ENCODE results near the gene STAG1.
"Not testable (repeated sequence)": the region's sequence is repeated elsewhere in the genome, so short reads cannot be mapped to it uniquely, and the experiment has no call there.

Gene STAG1

GRCh38 chr3:136750897-136751315 is 1.3 kb downstream of the STAG1 start:
- Histone ChIP-seq H3K23ac (ENCODE audit: low read length) (no peak overlapping the region), H3K79me1 (ENCODE audit: low read length) (peaks cover 16% of the 10 kb centered on the region), H3K18ac (ENCODE audit: low read length) (no peak overlapping the region), H3K79me2 (ENCODE audit: control insufficient read depth, insufficient read depth, low read length, poor library complexity) (peaks cover 26% of the 10 kb centered on the region), H2BK5ac (ENCODE audit: low read depth, low read length, poor library complexity) (no peak overlapping the region), H2BK120ac (ENCODE audit: insufficient read depth, low read length, poor library complexity) (no peak overlapping the region), H4K12ac (ENCODE audit: low read depth, low read length) (no peak overlapping the region), H3K9me3 (ENCODE audit: insufficient read depth, low read depth, low read length) (no peaks in the 10 kb centered on the region), H3K27ac (ENCODE audit: low read depth, low read length) (peak overlapping the region; percentile 98), H3K4me2 (ENCODE audit: low read length) (peak overlapping the region; percentile 87), H3K4me1 (ENCODE audit: control insufficient read depth in 1 of 2, insufficient read depth in 2 of 2, low read length in 2 of 2) (peaks cover 6 to 12% of the 10 kb centered on the region in 2 experiments), H3K27me3 (ENCODE audit: insufficient read depth, low read length) (no peaks in the 10 kb centered on the region), H3K14ac (ENCODE audit: low read length) (no peak overlapping the region), H3K36me3 (ENCODE audit: control insufficient read depth in 1 of 2, insufficient read depth in 2 of 2, low read length in 2 of 2) (no peaks in the 10 kb centered on the region), H2BK12ac (ENCODE audit: low read length) (no peak overlapping the region), H3K9ac (ENCODE audit: low read length) (peak overlapping the region; percentile 94), H3K4me3 (ENCODE audit: low read depth, low read length) (peak overlapping the region; percentile 88), H2AFZ (ENCODE audit: insufficient read depth, low read length, poor library complexity) (no peak overlapping the region), H4K91ac (ENCODE audit: low read depth, low read length) (peak overlapping the region; percentile 41), H3K4ac (ENCODE audit: low read depth, low read length) (no peak overlapping the region), H2AK5ac (ENCODE audit: low read length) (no peak overlapping the region), H4K8ac (ENCODE audit: low read depth, low read length) (peak overlapping the region; percentile 38)
- peak in 1 of 2 donors; percentile 64 for DNase-seq
- WGBS (ENCODE audit: extremely low coverage, insufficient coverage, insufficient read length) = no CpG with 5 or more reads among the region's 9 CpGs

GRCh38 chr3:136750209-136750896 is 1.8 kb downstream of the STAG1 start:
- WGBS (ENCODE audit: extremely low coverage, insufficient coverage, insufficient read length) = no CpG with 5 or more reads among the region's 8 CpGs
- Histone ChIP-seq H3K27ac (ENCODE audit: low read depth, low read length) (no peak overlapping the region), H2BK5ac (ENCODE audit: low read depth, low read length, poor library complexity) (peak overlapping the region; percentile 19), H2AK5ac (ENCODE audit: low read length) (no peak overlapping the region), H3K79me1 (ENCODE audit: low read length) (peaks cover 16% of the 10 kb centered on the region), H3K9me3 (ENCODE audit: insufficient read depth, low read depth, low read length) (no peaks in the 10 kb centered on the region), H3K27me3 (ENCODE audit: insufficient read depth, low read length) (no peaks in the 10 kb centered on the region), H2AFZ (ENCODE audit: insufficient read depth, low read length, poor library complexity) (no peak overlapping the region), H2BK120ac (ENCODE audit: insufficient read depth, low read length, poor library complexity) (no peak overlapping the region), H3K79me2 (ENCODE audit: control insufficient read depth, insufficient read depth, low read length, poor library complexity) (peaks cover 27% of the 10 kb centered on the region), H3K36me3 (ENCODE audit: control insufficient read depth in 1 of 2, insufficient read depth in 2 of 2, low read length in 2 of 2) (no peaks in the 10 kb centered on the region), H3K18ac (ENCODE audit: low read length) (no peak overlapping the region), H4K8ac (ENCODE audit: low read depth, low read length) (peak overlapping the region; percentile 76), H2BK12ac (ENCODE audit: low read length) (peak overlapping the region; percentile 66), H3K4ac (ENCODE audit: low read depth, low read length) (peak overlapping the region; percentile 97), H3K4me3 (ENCODE audit: low read depth, low read length) (no peak overlapping the region), H4K91ac (ENCODE audit: low read depth, low read length) (no peak overlapping the region), H3K14ac (ENCODE audit: low read length) (no peak overlapping the region), H4K12ac (ENCODE audit: low read depth, low read length) (peak overlapping the region; percentile 87), H3K9ac (ENCODE audit: low read length) (no peak overlapping the region), H3K4me1 (ENCODE audit: control insufficient read depth in 1 of 2, insufficient read depth in 2 of 2, low read length in 2 of 2) (peaks cover 6 to 12% of the 10 kb centered on the region in 2 experiments), H3K4me2 (ENCODE audit: low read length) (peak overlapping the region; percentile 45), H3K23ac (ENCODE audit: low read length) (no peak overlapping the region)
- DNase-seq = no peak

DNA sequence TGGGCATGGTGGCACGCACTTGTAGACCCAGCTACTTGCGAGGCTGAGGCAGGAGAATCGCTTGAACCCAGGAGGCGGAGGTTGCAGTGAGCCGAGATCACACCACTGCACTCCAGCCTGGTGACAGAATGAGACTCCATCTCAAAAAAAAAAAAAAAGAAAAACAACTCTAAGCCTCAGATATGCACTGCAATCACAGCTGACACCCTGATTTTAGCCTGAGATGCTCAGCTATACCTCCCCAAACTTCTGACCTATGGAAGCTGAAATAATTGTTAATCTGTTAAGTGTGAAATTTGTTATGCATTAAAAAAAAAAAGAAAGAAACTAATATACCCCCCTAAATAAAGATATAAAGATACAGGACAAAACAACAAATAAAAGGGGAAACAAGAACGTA is 2.6 kb downstream of the STAG1 start:
- Histone ChIP-seq H3K79me1 (ENCODE audit: low read length) (peaks cover 16% of the 10 kb centered on the region), H3K79me2 (ENCODE audit: control insufficient read depth, insufficient read depth, low read length, poor library complexity) (peaks cover 30% of the 10 kb centered on the region), H3K4ac (ENCODE audit: low read depth, low read length) (peak overlapping the region; percentile 95), H3K4me1 (ENCODE audit: control insufficient read depth in 1 of 2, insufficient read depth in 2 of 2, low read length in 2 of 2) (peaks cover 6 to 12% of the 10 kb centered on the region in 2 experiments), H2BK120ac (ENCODE audit: insufficient read depth, low read length, poor library complexity) (peak overlapping the region; percentile 23)
- WGBS (ENCODE audit: extremely low coverage, insufficient coverage, insufficient read length) = no CpG with 5 or more reads among the region's 6 CpGs
- H3K18ac ChIP-seq (ENCODE audit: low read length); H3K27ac ChIP-seq (ENCODE audit: low read depth, low read length); H3K4me3 ChIP-seq (ENCODE audit: low read depth, low read length); H2BK5ac ChIP-seq (ENCODE audit: low read depth, low read length, poor library complexity); H4K8ac ChIP-seq (ENCODE audit: low read depth, low read length); H3K9me3 ChIP-seq (ENCODE audit: insufficient read depth, low read depth, low read length); H4K12ac ChIP-seq (ENCODE audit: low read depth, low read length); H3K14ac ChIP-seq (ENCODE audit: low read length); H4K91ac ChIP-seq (ENCODE audit: low read depth, low read length); H3K4me2 ChIP-seq (ENCODE audit: low read length); H3K27me3 ChIP-seq (ENCODE audit: insufficient read depth, low read length); H3K36me3 ChIP-seq (ENCODE audit: control insufficient read depth in 1 of 2, insufficient read depth in 2 of 2, low read length in 2 of 2); H3K23ac ChIP-seq (ENCODE audit: low read length); H2AFZ ChIP-seq (ENCODE audit: insufficient read depth, low read length, poor library complexity); H3K9ac ChIP-seq (ENCODE audit: low read length); H2BK12ac ChIP-seq (ENCODE audit: low read length); H2AK5ac ChIP-seq (ENCODE audit: low read length); DNase-seq: not testable (repeated sequence)

DNA sequence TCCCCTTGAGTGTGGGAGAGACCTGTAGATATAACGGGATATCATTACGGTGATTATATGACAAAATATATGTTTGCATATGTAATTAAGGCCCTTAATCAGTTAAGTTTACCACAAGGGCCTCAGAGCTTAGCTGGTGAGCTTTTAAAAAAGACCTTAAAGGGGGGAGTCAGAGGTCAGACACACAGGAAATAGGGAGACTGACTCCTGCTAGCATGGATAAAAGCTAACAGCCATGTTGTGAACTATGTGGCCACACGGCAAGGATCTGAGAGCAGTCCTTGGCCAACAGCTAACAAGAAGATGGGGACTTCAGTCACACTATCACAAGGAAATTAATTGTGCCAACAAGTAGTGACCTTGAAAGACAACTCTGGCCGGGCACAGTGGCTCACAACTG is 3.1 kb downstream of the STAG1 start:
- H3K4me2 ChIP-seq (ENCODE audit: low read length) = no peak overlapping the region
- no peaks in the 10 kb centered on the region for H3K27me3 ChIP-seq (ENCODE audit: insufficient read depth, low read length)
- peak overlapping the region; percentile 95 for H3K4ac ChIP-seq (ENCODE audit: low read depth, low read length)
- no CpG with 5 or more reads among the region's 4 CpGs for WGBS (ENCODE audit: extremely low coverage, insufficient coverage, insufficient read length)
- H3K14ac ChIP-seq (ENCODE audit: low read length) = no peak overlapping the region
- no peak overlapping the region for H3K9ac ChIP-seq (ENCODE audit: low read length)
- H4K12ac ChIP-seq (ENCODE audit: low read depth, low read length) = no peak overlapping the region
- H3K4me3 ChIP-seq (ENCODE audit: low read depth, low read length) = no peak overlapping the region
- no peak overlapping the region for H2AK5ac ChIP-seq (ENCODE audit: low read length)
- H2AFZ ChIP-seq (ENCODE audit: insufficient read depth, low read length, poor library complexity) = peak overlapping the region; percentile 45
- H3K23ac ChIP-seq (ENCODE audit: low read length) = no peak overlapping the region
- peak overlapping the region; percentile 23 for H2BK120ac ChIP-seq (ENCODE audit: insufficient read depth, low read length, poor library complexity)
- H3K9me3 ChIP-seq (ENCODE audit: insufficient read depth, low read depth, low read length) = no peaks in the 10 kb centered on the region
- H3K79me1 ChIP-seq (ENCODE audit: low read length) = peaks cover 16% of the 10 kb centered on the region
- no peak overlapping the region for H2BK5ac ChIP-seq (ENCODE audit: low read depth, low read length, poor library complexity)
- no peak overlapping the region for H4K8ac ChIP-seq (ENCODE audit: low read depth, low read length)
- H3K18ac ChIP-seq (ENCODE audit: low read length) = no peak overlapping the region
- H3K79me2 ChIP-seq (ENCODE audit: control insufficient read depth, insufficient read depth, low read length, poor library complexity) = peaks cover 30% of the 10 kb centered on the region
- H3K4me1 ChIP-seq (ENCODE audit: control insufficient read depth in 1 of 2, insufficient read depth in 2 of 2, low read length in 2 of 2) = peaks cover 6 to 12% of the 10 kb centered on the region in 2 experiments
- H3K27ac ChIP-seq (ENCODE audit: low read depth, low read length) = no peak overlapping the region
- H3K36me3 ChIP-seq (ENCODE audit: control insufficient read depth in 1 of 2, insufficient read depth in 2 of 2, low read length in 2 of 2) = no peaks in the 10 kb centered on the region
- no peak for DNase-seq
- H2BK12ac ChIP-seq (ENCODE audit: low read length) = no peak overlapping the region
- no peak overlapping the region for H4K91ac ChIP-seq (ENCODE audit: low read depth, low read length)

Measured in trophoblast cell (in vitro differentiated cells and primary cell).